Caco-2 (cell line): ENCODE results near the gene KLHDC9. TPM values are rescaled to one million over a fixed set of nuclear protein-coding genes. Genes with fewer than 3 reads are reported as not detected.

Experiments used
- BruUV-seq: library from RNA; stranded (reverse); fragments of 400-500 nt; replicated peaks from 2 replicates; lab custom pipeline; 2021; lab: Mats Ljungman, UMichigan
- CTCF ChIA-PET: fragments of 300-600 bp; sonication (Branson Sonifier 250); formaldehyde crosslinking; loops from one replicate; lab custom pipeline; 2022; ENCODE audit warnings: antibody characterized with exemption; lab: Charles Lee
- POLR2A ChIA-PET: fragments of 300-600 bp; sonication (Branson Sonifier 250); formaldehyde crosslinking; loops from one replicate; lab custom pipeline; 2022; ENCODE audit warnings: antibody characterized with exemption; lab: Charles Lee
- DNase-seq, 2 experiments: peaks; one replicate each; pipeline versions ENCODE4 v3.0.0 to v3.0.0-alpha.2; 2020 to 2022
- H3K27me3 ChIP-seq: replicated peaks from 2 replicates; pipeline ENCODE4 v1.6.0; 2011; ENCODE audit warnings: low read length; ENCODE audit not compliant: control insufficient read depth, insufficient read depth
- H3K36me3 ChIP-seq: 2 replicates; pipeline ENCODE4 v1.5.1; 2011; ENCODE audit warnings: low read length; ENCODE audit not compliant: control insufficient read depth, insufficient read depth
- H3K4me1 ChIP-seq: fragments of 250-450 bp; sonication (Bioruptor Pico); 2 replicates; pipeline ENCODE4 v1.5.1; 2020; ENCODE audit warnings: mild to moderate bottlenecking
- H3K4me3 ChIP-seq: 2 replicates; pipeline ENCODE4 v1.5.1; 2011; ENCODE audit warnings: low read depth, mild to moderate bottlenecking, control low read depth, low read length
- H3K9me3 ChIP-seq: fragments of 250-450 bp; sonication (Bioruptor Pico); 2 replicates; pipeline ENCODE4 v1.5.1; 2020; ENCODE audit warnings: mild to moderate bottlenecking, moderate library complexity
- H3K27ac Mint-ChIP-seq: one replicate; pipeline ENCODE4 v1.8.0; 2022; ENCODE audit warnings: mixed read lengths; ENCODE audit not compliant: unreplicated experiment
- H3K27me3 Mint-ChIP-seq: one replicate; pipeline ENCODE4 v1.8.0; 2022; ENCODE audit warnings: mixed read lengths; ENCODE audit not compliant: insufficient read depth, unreplicated experiment
- H3K36me3 Mint-ChIP-seq: one replicate; pipeline ENCODE4 v1.8.0; 2022; ENCODE audit warnings: mild to moderate bottlenecking, mixed read lengths; ENCODE audit not compliant: insufficient read depth, unreplicated experiment
- H3K4me1 Mint-ChIP-seq: one replicate; pipeline ENCODE4 v1.8.0; 2022; ENCODE audit warnings: low read depth, mixed read lengths; ENCODE audit not compliant: unreplicated experiment
- H3K4me3 Mint-ChIP-seq: one replicate; pipeline ENCODE4 v1.8.0; 2022; ENCODE audit warnings: mild to moderate bottlenecking, moderate library complexity, mixed read lengths; ENCODE audit not compliant: unreplicated experiment
- H3K9me3 Mint-ChIP-seq: one replicate; pipeline ENCODE4 v1.8.0; 2022; ENCODE audit warnings: mixed read lengths; ENCODE audit not compliant: unreplicated experiment
- CTCF ChIP-seq, 2 experiments: fragments of 200-600 bp in 1 of 2; IDR thresholded peaks; 1 replicate in 1 of 2; 2 replicates in 1 of 2; pipeline versions ENCODE4 v1.5.1 to v1.8.0; 2011 to 2022; ENCODE audit warnings: antibody characterized with exemption in 1 of 2, control low read depth in 1 of 2, inconsistent platforms in 1 of 2, low read depth in 1 of 2, low read length in 1 of 2, mild to moderate bottlenecking in 1 of 2, moderate library complexity in 1 of 2; ENCODE audit not compliant: insufficient read depth in 1 of 2, severe bottlenecking in 1 of 2, unreplicated experiment in 1 of 2
- intact Hi-C: fragments of 100-400 bp; cut with micrococcal nuclease; formaldehyde crosslinking; loops from one replicate; pipeline ENCODE4 v1.10.0; 2022; ENCODE audit not compliant: unreplicated experiment
- total RNA-seq: library from RNA; stranded (reverse); gene quantifications from 2 replicates; pipeline ENCODE4 v1.2.3, GENCODE V29; 2022

KLHDC9 gene
- total RNA-seq, 1 experiment from 2014 or later: 2.0 TPM

- Mint-ChIP-seq H3K36me3 (no peaks in the 10 kb centered on the region), H3K4me1 (peaks cover 12% of the 10 kb centered on the region), H3K4me3 (no peak overlapping the region), H3K27me3 (no peaks in the 10 kb centered on the region), H3K9me3 (no peaks in the 10 kb centered on the region), H3K27ac (no peak overlapping the region)
- BruUV-seq: TSS peak; percentile 75
- Histone ChIP-seq H3K27me3 (no peaks in the 10 kb centered on the region), H3K4me1 (no peaks in the 10 kb centered on the region), H3K4me3 (peak overlapping the region; percentile 71), H3K36me3 (no peaks in the 10 kb centered on the region; the same call in 1 of the 2 replicates), H3K9me3 (no peaks in the 10 kb centered on the region)
- DNase-seq: no peak
- ChIA-PET CTCF (interaction anchor here (0.5 to 1.6 kb wide), 7 partner anchors 12 to 139 kb away, joined by 3 to 11 read pairs (median 4); partner anchors contain the start of genes KLHDC9, NIT1, PFDN2 and PPOX), POLR2A (interaction anchor here (0.6 to 2.4 kb wide), 7 partner anchors 7 to 112 kb away, joined by 3 to 15 read pairs (median 6); partner anchors contain the start of genes F11R, NIT1, PFDN2 and PPOX)
- TF ChIP-seq CTCF (IDR thresholded peaks at IDR 0.05; ENCODE audit: insufficient read depth in 1 of 2, low read depth in 1 of 2, low read length in 1 of 2, severe bottlenecking in 1 of 2, unreplicated experiment in 1 of 2): no peak
- intact Hi-C loops: loop anchor here (1.0 kb wide), 1 partner anchor 20 kb away; the partner anchor contains the start of gene UFC1
Measured at GRCh38 chr1:161133220-161133740, 35.1 kb downstream of the KLHDC9 start.

- Mint-ChIP-seq H3K27ac (no peak overlapping the region), H3K4me1 (peaks cover 17% of the 10 kb centered on the region), H3K27me3 (no peaks in the 10 kb centered on the region), H3K9me3 (no peaks in the 10 kb centered on the region), H3K4me3 (no peak overlapping the region), H3K36me3 (no peaks in the 10 kb centered on the region)
- Histone ChIP-seq H3K27me3 (no peaks in the 10 kb centered on the region), H3K4me3 (no peak overlapping the region), H3K4me1 (no peaks in the 10 kb centered on the region), H3K36me3 (no peaks in the 10 kb centered on the region; the same call in 1 of the 2 replicates), H3K9me3 (no peaks in the 10 kb centered on the region)
- TF ChIP-seq CTCF (IDR thresholded peaks at IDR 0.05; ENCODE audit: insufficient read depth in 1 of 2, low read depth in 1 of 2, low read length in 1 of 2, severe bottlenecking in 1 of 2, unreplicated experiment in 1 of 2): no peak
- BruUV-seq: no TSS peak
- ChIA-PET POLR2A (interaction anchor here (1.1 kb wide), 1 partner anchor 17 kb away, joined by 3 read pairs; no protein-coding TSS in a partner anchor), CTCF (interaction anchor here (0.6 kb wide), 1 partner anchor 11 kb away, joined by 3 read pairs; no protein-coding TSS in a partner anchor)
- intact Hi-C loops: no loop called here
- DNase-seq: no peak
Measured at GRCh38 chr1:161137881-161138280, 39.7 kb downstream of the KLHDC9 start.

- Mint-ChIP-seq H3K9me3 (no peaks in the 10 kb centered on the region), H3K4me3 (no peak overlapping the region), H3K27ac (no peak overlapping the region), H3K27me3 (no peaks in the 10 kb centered on the region), H3K4me1 (peaks cover 17% of the 10 kb centered on the region), H3K36me3 (no peaks in the 10 kb centered on the region)
- Histone ChIP-seq H3K36me3 (no peaks in the 10 kb centered on the region; the same call in 1 of the 2 replicates), H3K4me3 (no peak overlapping the region), H3K9me3 (no peaks in the 10 kb centered on the region), H3K27me3 (no peaks in the 10 kb centered on the region), H3K4me1 (no peaks in the 10 kb centered on the region)
- no peak for TF ChIP-seq CTCF (IDR thresholded peaks at IDR 0.05; ENCODE audit: insufficient read depth in 1 of 2, low read depth in 1 of 2, low read length in 1 of 2, severe bottlenecking in 1 of 2, unreplicated experiment in 1 of 2)
- POLR2A ChIA-PET: interaction anchor here (1.1 kb wide), 1 partner anchor 17 kb away, joined by 3 read pairs; no protein-coding TSS in a partner anchor
- no TSS peak for BruUV-seq
- intact Hi-C loops: no loop called here
- CTCF ChIA-PET: interaction anchor here (0.6 kb wide), 2 partner anchors 82 to 199 kb away, joined by 3 read pairs; no protein-coding TSS in a partner anchor
- DNase-seq: no peak
Measured at GRCh38 chr1:161138431-161138830, 40.3 kb downstream of the KLHDC9 start.
